ENCODE measurements around the gene SBSN.

Gene SBSN

GRCh38 chr19:35529241-35530218, 1.4 kb upstream of the SBSN start:
- no peak for DNase-seq

GRCh38 chr19:35525873-35526272, 2.2 kb downstream of the SBSN start:
- no peak for DNase-seq

- no peak for DNase-seq
Measured at GRCh38 chr19:35524181-35524837, 3.8 kb downstream of the SBSN start.

GRCh38 chr19:35522745-35523327, 5.3 kb downstream of the SBSN start:
- no peak for DNase-seq

GRCh38 chr19:35521124-35521743, 6.9 kb downstream of the SBSN start:
- no peak for DNase-seq

GRCh38 chr19:35519291-35519690, 8.8 kb downstream of the SBSN start:
- DNase-seq, result no peak

GRCh38 chr19:35518313-35518712, 9.8 kb downstream of the SBSN start:
- DNase-seq, result no peak

GRCh38 chr19:35517342-35517741, 10.8 kb downstream of the SBSN start:
- DNase-seq, result no peak

GRCh38 chr19:35516310-35516709, 11.8 kb downstream of the SBSN start:
- DNase-seq, result no peak

GRCh38 chr19:35514282-35514809, 13.8 kb downstream of the SBSN start:
- DNase-seq, result no peak

- DNase-seq, result no peak
Measured at GRCh38 chr19:35513628-35514281, 14.4 kb downstream of the SBSN start, which contains the start of gene DMKN. DMKN (minus strand) TSS chr19:35513649; CDS start chr19:35513475, 174 bp downstream.

- DNase-seq, result no peak
Measured at GRCh38 chr19:35512831-35513627, 15.1 kb downstream of the SBSN start.

- DNase-seq, result no peak
Measured at GRCh38 chr19:35511337-35511736, 16.8 kb downstream of the SBSN start.

GRCh38 chr19:35510626-35510964, 17.5 kb downstream of the SBSN start:
- no peak for DNase-seq

GRCh38 chr19:35509861-35510625, 18.1 kb downstream of the SBSN start:
- DNase-seq, result peak; percentile 62

- peak; percentile 41 for DNase-seq
Measured at GRCh38 chr19:35509018-35509652, 19.0 kb downstream of the SBSN start.

- no peak for DNase-seq
Measured at GRCh38 chr19:35508129-35508528, 20.0 kb downstream of the SBSN start.

- no peak for DNase-seq
Measured at GRCh38 chr19:35507561-35507960, 20.6 kb downstream of the SBSN start.

- DNase-seq, result no peak
Measured at GRCh38 chr19:35506011-35506410, 22.1 kb downstream of the SBSN start.

- no peak for DNase-seq
Measured at GRCh38 chr19:35502751-35503150, 25.4 kb downstream of the SBSN start.
